MM.1S (cell line): ENCODE measurements around the gene PDE4B.
A peak's percentile ranks its signal among the peaks of the same experiment; 100 is the strongest.

Source experiments
- DNase-seq: peaks from one replicate; pipeline ENCODE4 v3.0.0-alpha.2; 2015
- H2AFZ ChIP-seq: fragments of 300-600 bp; sonication (generic); 2 replicates; pipeline ENCODE4 v1.6.0; 2016; ENCODE audit warnings: antibody characterized with exemption, low read length
- H3F3A ChIP-seq: fragments of 300-600 bp; sonication (generic); 2 replicates; pipeline ENCODE4 v1.6.1; 2016; ENCODE audit warnings: mild to moderate bottlenecking, antibody characterized with exemption, low read length, moderate library complexity, mixed read lengths; ENCODE audit not compliant: insufficient read depth
- H3K27ac ChIP-seq: fragments of 300-600 bp; sonication (generic); 2 replicates; pipeline ENCODE4 v1.5.1; 2016; ENCODE audit warnings: mild to moderate bottlenecking, low read length
- H3K27me3 ChIP-seq: fragments of 300-600 bp; sonication (generic); replicated peaks from 2 replicates; pipeline ENCODE4 v1.6.0; 2016; ENCODE audit warnings: low read length; ENCODE audit not compliant: insufficient read depth
- H3K36me3 ChIP-seq: fragments of 300-600 bp; sonication (generic); replicated peaks from 2 replicates; pipeline ENCODE4 v1.6.1; 2016; ENCODE audit warnings: mild to moderate bottlenecking, low read length, mixed read lengths; ENCODE audit not compliant: insufficient read depth
- H3K4me1 ChIP-seq: fragments of 300-600 bp; sonication (generic); 2 replicates; pipeline ENCODE4 v1.6.1; 2016; ENCODE audit warnings: low read length, mixed read lengths
- H3K4me2 ChIP-seq: fragments of 300-600 bp; sonication (generic); 2 replicates; pipeline ENCODE4 v1.6.0; 2016; ENCODE audit warnings: low read depth, low read length
- H3K4me3 ChIP-seq: fragments of 300-600 bp; sonication (generic); 2 replicates; pipeline ENCODE4 v1.5.1; 2016; ENCODE audit warnings: low read length, mixed read lengths
- H3K79me2 ChIP-seq: fragments of 300-600 bp; sonication (generic); 2 replicates; pipeline ENCODE4 v1.6.1; 2016; ENCODE audit warnings: mixed run types, low read length, mixed read lengths
- H3K9ac ChIP-seq: fragments of 300-600 bp; sonication (generic); 2 replicates; pipeline ENCODE4 v1.6.1; 2016; ENCODE audit warnings: low read length, mixed read lengths
- H3K9me2 ChIP-seq: fragments of 300-600 bp; sonication (generic); replicated peaks from 2 replicates; pipeline ENCODE4 v1.6.1; 2016; ENCODE audit warnings: mild to moderate bottlenecking, low read length, mixed read lengths; ENCODE audit not compliant: insufficient read depth
- H3K9me3 ChIP-seq: fragments of 300-600 bp; sonication (generic); replicated peaks from 2 replicates; pipeline ENCODE4 v1.6.1; 2016; ENCODE audit warnings: mild to moderate bottlenecking, low read length, mixed read lengths; ENCODE audit not compliant: insufficient read depth
- H4K20me1 ChIP-seq: fragments of 300-600 bp; sonication (generic); 2 replicates; pipeline ENCODE4 v1.6.1; 2016; ENCODE audit warnings: mild to moderate bottlenecking, low read length, moderate library complexity, mixed read lengths; ENCODE audit not compliant: insufficient read depth
- EZH2 ChIP-seq: fragments of 300-600 bp; sonication (generic); optimal IDR thresholded peaks from 2 replicates; pipeline ENCODE3; 2017; ENCODE audit warnings: low read depth, mild to moderate bottlenecking, antibody characterized with exemption, low read length, mixed read lengths
- EZH2phosphoT487 ChIP-seq: fragments of 300-600 bp; sonication (generic); IDR thresholded peaks from 2 replicates; pipeline ENCODE4 v1.6.1; 2018; ENCODE audit warnings: antibody characterized with exemption, low read length
- TF ChIP-seq, protein P1 (sequence below): fragments of 300-600 bp; sonication (generic); IDR thresholded peaks from 2 replicates; pipeline ENCODE4 v1.5.1; 2016; ENCODE audit warnings: antibody characterized with exemption, low read length, mixed read lengths

PDE4B gene

DNA sequence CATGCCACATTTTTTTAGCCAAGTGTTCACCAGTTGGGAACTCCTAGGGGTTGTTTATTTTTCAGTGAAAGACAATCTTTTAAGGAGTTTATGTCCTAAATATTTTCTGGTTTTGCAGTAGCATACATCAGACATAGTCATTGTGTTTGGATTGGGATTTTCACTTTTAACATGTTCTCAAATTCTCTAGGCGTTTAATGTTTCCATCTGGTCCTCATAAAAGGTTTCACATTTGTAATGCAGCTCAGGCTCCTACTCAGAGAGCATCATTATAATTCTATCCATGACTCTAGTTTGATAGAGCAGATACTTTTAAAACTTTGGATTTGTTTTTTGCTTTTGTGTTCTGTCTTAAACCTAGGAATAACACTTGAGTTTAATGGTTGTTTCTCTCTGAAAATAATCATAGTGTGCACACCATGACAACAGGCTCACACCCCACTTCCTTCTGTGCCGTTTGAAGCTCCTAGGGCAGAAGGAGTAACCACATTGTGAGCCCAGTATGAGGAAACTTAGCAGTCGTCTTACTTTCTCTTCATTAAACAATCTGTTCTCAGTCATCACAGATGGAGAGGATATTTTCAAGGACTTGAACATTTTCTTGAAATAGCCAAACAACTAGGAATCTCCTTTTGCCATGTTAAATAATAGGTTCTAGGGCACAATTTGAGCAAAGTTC, 219.6 kb downstream of the PDE4B start:
- H3K27ac ChIP-seq = no peak overlapping the region
- no peaks in the 10 kb centered on the region for H3K27me3 ChIP-seq
- TF ChIP-seq EZH2phosphoT487 (no peak), EZH2 (no peak)
- TF ChIP-seq, protein P1, sequence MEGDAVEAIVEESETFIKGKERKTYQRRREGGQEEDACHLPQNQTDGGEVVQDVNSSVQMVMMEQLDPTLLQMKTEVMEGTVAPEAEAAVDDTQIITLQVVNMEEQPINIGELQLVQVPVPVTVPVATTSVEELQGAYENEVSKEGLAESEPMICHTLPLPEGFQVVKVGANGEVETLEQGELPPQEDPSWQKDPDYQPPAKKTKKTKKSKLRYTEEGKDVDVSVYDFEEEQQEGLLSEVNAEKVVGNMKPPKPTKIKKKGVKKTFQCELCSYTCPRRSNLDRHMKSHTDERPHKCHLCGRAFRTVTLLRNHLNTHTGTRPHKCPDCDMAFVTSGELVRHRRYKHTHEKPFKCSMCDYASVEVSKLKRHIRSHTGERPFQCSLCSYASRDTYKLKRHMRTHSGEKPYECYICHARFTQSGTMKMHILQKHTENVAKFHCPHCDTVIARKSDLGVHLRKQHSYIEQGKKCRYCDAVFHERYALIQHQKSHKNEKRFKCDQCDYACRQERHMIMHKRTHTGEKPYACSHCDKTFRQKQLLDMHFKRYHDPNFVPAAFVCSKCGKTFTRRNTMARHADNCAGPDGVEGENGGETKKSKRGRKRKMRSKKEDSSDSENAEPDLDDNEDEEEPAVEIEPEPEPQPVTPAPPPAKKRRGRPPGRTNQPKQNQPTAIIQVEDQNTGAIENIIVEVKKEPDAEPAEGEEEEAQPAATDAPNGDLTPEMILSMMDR = no peak
- H3K9me3 ChIP-seq = no peaks in the 10 kb centered on the region
- no peaks in the 10 kb centered on the region for H3K79me2 ChIP-seq
- H4K20me1 ChIP-seq = no peaks in the 10 kb centered on the region
- peaks cover 4% of the 10 kb centered on the region; the same call in 1 of the 2 replicates for H3K4me1 ChIP-seq
- no peak overlapping the region for H3K4me3 ChIP-seq
- DNase-seq = peak; percentile 18
- no peaks in the 10 kb centered on the region for H3F3A ChIP-seq
- no peak overlapping the region for H2AFZ ChIP-seq
- H3K9ac ChIP-seq = no peak overlapping the region
- no peak overlapping the region for H3K4me2 ChIP-seq
- no peaks in the 10 kb centered on the region for H3K36me3 ChIP-seq
- H3K9me2 ChIP-seq = no peaks in the 10 kb centered on the region

DNA sequence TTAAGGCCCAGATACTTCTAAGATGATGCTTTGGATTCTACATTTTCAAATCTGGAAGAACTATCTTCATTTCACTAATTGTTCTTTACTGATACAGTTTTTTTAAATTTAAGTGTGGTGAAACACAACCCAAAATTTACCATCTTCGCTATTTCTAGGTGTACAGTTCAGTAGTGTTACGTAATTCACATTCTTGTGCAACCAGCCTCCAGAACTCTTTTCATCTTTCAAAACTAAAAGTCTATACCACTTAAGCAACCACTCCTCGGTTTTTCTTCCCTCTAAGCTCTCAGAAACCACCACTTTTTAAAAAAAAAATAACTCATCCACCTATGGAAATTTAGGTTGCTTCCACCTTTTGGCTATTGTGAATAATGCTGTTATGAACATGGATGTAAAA, 220.7 kb downstream of the PDE4B start:
- Histone ChIP-seq H3K4me3 (no peak overlapping the region), H3K4me1 (no peaks in the 10 kb centered on the region), H3K9me3 (no peaks in the 10 kb centered on the region), H3K79me2 (no peaks in the 10 kb centered on the region), H4K20me1 (no peaks in the 10 kb centered on the region), H3F3A (no peaks in the 10 kb centered on the region), H3K9ac (no peak overlapping the region), H3K9me2 (no peaks in the 10 kb centered on the region), H3K27me3 (no peaks in the 10 kb centered on the region), H3K36me3 (no peaks in the 10 kb centered on the region), H3K4me2 (no peak overlapping the region), H2AFZ (no peak overlapping the region), H3K27ac (no peak overlapping the region)
- no peak for DNase-seq
- TF ChIP-seq, protein P1 = no peak
- no peak for TF ChIP-seq EZH2
- no peak for TF ChIP-seq EZH2phosphoT487

DNA sequence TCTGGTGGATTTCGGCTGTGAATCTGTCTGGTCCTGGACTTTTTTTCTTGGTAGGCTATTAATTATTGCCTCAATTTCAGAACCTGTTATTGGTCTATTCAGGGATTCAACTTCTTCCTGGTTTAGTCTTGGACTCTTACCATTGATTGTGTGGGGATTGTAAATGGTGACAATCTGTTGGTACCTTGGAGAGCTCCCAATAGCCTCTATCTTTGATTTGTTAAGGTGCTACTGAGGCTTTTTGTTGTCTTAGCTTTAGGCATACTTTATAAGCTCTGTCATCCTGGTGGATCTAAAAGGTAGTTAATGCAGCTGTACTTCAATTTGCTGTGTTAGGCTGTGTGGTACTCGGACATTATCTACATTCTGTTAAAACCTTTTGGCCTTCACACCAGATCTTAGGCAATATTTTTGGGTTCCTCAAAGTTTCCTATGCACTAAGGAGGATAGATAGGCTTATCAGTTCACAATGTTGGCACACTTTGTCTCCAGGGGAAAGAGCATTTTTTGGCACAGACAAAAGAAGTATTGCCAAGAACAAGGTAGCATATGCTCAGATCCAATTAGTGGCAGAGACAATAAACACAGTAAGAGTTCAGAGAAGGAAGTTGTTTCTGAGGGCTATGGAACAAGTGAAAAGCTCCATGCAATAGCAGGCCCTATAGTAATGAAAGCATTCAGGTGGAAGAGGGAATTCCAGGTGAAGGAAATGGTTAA, 230.4 kb downstream of the PDE4B start:
- Histone ChIP-seq H3K4me1 (no peaks in the 10 kb centered on the region), H3K79me2 (no peaks in the 10 kb centered on the region), H4K20me1 (no peaks in the 10 kb centered on the region), H3K4me2 (no peak overlapping the region), H3K27me3 (no peaks in the 10 kb centered on the region), H3F3A (no peaks in the 10 kb centered on the region), H3K4me3 (no peak overlapping the region), H3K9ac (no peak overlapping the region), H2AFZ (no peak overlapping the region), H3K9me2 (no peaks in the 10 kb centered on the region), H3K36me3 (no peaks in the 10 kb centered on the region), H3K27ac (no peak overlapping the region), H3K9me3 (no peaks in the 10 kb centered on the region)
- TF ChIP-seq EZH2 (no peak), EZH2phosphoT487 (no peak)
- TF ChIP-seq, protein P1 = no peak
- DNase-seq = peak; percentile 17
